HG03064 (cell line): ENCODE results near the gene USP31.

Experiments
- ATAC-seq: cut with Tn5 transposase; IDR thresholded peaks from one replicate; pipeline ENCODE4 v1.9.1; 2021; ENCODE audit warnings: low read depth; ENCODE audit not compliant: unreplicated experiment

USP31 gene

GRCh38 chr16:23029733-23030420, 119.4 kb downstream of the USP31 start:
- ATAC-seq: no peak

GRCh38 chr16:23027386-23027785, 121.9 kb downstream of the USP31 start:
- ATAC-seq: no peak

- ATAC-seq: no peak
Measured at GRCh38 chr16:23026784-23027362, 122.4 kb downstream of the USP31 start.

GRCh38 chr16:23025692-23026307, 123.5 kb downstream of the USP31 start:
- ATAC-seq: no peak

- no peak for ATAC-seq
Measured at GRCh38 chr16:23024044-23024443, 125.2 kb downstream of the USP31 start.

GRCh38 chr16:23020084-23020483, 129.2 kb downstream of the USP31 start:
- ATAC-seq: no peak

- ATAC-seq: no peak
Measured at GRCh38 chr16:23016368-23016767, 132.9 kb downstream of the USP31 start.

GRCh38 chr16:23015580-23015979, 133.7 kb downstream of the USP31 start:
- ATAC-seq: no peak

GRCh38 chr16:23014592-23014991, 134.7 kb downstream of the USP31 start:
- no peak for ATAC-seq
